Measurements from ENCODE around the gene SS18L1. TPM values are rescaled to one million over a fixed set of nuclear protein-coding genes. Genes with fewer than 3 reads are reported as not detected.

SS18L1 gene
- polyA plus RNA-seq, 1 donor = 17.8 TPM

DNA sequence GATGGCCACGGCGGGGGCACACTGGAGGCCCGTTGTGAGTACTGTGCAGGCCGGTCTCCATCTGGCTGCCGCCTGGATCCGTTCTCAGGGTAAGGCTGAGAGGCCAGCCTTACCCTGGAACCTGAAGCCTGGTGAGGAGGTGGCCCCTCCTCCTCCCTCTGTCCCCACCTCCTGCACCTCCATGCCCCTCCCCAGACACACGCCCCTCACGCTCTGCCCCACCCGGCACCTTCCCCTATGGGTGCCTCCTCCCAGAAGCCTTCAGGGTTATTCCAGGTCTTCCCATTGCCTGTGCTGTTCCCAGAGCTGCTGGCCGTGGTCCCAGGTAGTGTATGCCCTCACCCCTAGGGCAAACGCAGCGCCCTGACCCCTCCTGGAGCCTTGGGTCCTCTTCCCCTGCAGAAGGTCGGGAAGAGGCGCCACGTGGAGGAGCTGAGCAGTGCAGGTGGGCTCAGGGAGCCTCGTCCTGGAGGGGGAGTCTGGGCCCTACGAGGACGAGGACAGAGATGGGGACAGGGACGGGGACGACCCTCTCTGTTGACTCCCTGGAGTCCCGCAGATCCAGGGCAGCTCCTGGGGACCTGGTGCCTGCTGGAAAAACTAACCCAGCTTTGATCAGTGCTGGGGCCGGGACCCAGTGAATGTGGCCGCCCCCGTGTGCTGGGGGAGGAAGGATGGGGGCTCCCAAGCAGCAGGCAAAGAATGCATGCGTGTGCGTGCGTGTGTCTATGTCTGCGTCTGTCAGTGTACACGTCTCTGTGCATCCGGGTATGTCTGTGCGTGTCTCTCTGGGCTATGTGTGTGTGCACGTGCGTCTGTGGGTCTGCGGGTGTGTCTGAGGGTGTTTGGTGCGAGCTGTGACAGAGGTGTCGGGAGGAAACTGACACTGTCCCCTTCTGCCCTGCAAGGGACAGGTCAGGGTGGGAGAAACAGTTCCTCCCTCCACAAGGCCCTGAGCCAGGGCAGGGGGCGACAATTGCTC lies 84.7 kb downstream of the SS18L1 start:
- no peak for DNase-seq

DNA sequence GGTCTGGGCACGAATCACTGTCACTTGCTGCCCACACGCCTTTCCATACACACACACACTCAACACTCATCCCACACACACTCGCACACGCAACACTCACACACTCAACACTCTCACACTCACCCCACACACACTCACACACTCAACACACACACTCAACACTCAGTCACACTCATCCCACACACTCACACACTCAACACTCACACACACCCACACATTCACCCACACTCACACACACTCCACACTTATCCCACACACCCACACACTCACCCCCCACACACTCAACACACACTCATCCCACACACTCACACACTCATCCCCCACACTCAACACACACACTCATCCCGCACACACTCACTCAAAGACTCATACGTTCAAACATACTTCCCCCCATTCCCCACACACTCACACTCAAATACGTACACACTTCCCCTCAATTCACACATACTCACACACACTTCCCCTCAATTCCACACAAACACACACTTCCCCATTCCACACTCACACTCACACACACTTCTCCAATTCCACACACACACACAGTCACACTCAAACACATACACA lies 85.5 kb downstream of the SS18L1 start:
- DNase-seq = no peak

DNA sequence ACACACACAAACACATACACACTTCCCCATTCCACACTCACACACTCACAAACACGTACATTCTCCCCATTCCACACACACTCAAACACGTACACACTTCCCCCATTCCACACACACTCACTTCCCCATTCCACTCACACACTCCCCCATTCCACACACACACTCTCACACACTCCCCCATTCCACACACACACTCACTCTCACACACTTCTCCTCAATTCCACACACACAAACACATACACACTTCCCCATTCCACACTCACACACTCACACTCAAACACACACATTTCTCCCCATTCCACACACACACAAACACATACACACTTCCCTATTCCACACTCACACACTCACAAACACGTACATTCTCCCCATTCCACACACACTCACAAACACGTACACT lies 86.1 kb downstream of the SS18L1 start:
- DNase-seq = no peak

DNA sequence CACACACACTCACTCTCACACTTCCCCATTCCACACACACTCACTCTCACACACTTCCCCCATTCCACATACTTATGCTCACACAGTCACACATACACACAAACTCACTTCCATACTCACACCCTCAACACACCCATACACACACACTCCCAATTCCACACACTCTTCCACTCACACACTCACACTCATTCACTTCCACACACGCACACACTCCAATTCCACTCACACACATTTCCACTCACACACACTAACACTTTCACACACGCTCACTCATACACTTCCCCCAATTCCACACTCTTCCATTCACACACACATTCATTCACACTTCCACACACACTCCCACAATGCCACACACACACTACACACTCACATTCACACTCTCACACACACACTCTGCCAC lies 86.7 kb downstream of the SS18L1 start:
- DNase-seq = no peak

DNA sequence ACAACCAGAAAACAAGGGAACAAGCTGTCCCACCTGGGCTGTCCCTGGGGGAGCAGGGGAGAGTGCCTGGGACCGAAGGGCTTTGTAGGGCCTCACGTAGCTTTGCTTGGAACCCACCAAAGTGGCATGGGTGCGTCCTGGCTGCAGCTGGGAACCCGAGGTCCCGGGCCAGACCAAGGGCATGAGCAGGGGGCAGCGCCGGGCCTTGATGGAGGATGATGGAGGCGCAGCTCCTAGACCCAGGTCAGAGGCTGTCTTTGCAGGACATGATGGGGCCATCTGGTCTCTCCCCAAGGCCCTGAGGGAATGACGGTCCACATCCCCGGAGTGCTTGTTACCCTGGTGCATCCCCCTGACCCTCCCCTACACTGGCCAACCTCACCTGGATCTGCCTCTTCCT lies 87.1 kb downstream of the SS18L1 start:
- DNase-seq = no peak

DNA sequence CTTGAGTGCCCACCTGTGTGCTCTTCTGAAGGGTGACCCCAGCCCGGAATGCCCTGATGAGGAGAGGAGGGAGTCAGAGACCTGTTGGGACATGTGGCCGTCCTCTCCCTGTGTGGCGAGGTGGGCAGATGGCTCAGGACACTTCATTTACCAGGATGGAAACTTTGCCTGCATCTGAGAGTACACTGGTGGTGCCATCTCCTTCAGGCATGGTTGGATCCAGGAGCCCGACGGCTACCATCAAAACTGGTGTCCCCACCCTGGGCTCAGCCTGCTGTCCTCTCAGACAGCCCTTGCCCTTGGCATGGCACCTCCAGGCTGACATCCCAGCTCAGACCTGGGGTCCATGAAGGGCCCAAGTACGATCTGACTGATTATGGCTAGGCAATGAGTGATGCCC lies 87.7 kb downstream of the SS18L1 start:
- no peak for DNase-seq

Other genes starting within 250 kb of the SS18L1 start
- gene TAF4, start 77.9 kb upstream of the SS18L1 start, polyA plus RNA-seq (ENCODE audit: insufficient read length) = 16.3 TPM
- gene LSM14B, start 21.3 kb upstream of the SS18L1 start, polyA plus RNA-seq (ENCODE audit: insufficient read length) = 91.1 TPM
- 156 TPM for gene PSMA7, start 375 bp upstream of the SS18L1 start, polyA plus RNA-seq (ENCODE audit: insufficient read length)
- gene MTG2, start 39.3 kb downstream of the SS18L1 start, polyA plus RNA-seq (ENCODE audit: insufficient read length) = 35.7 TPM
- gene HRH3, start 76.5 kb downstream of the SS18L1 start, polyA plus RNA-seq (ENCODE audit: insufficient read length) = 2.2 TPM
- 30.3 TPM for gene OSBPL2, start 94.8 kb downstream of the SS18L1 start, polyA plus RNA-seq (ENCODE audit: insufficient read length)
- 69.4 TPM for gene ADRM1, start 159.2 kb downstream of the SS18L1 start, polyA plus RNA-seq (ENCODE audit: insufficient read length)
- gene LAMA5, start 223.5 kb downstream of the SS18L1 start, polyA plus RNA-seq (ENCODE audit: insufficient read length) = 96.2 TPM
- gene RPS21, start 243.3 kb downstream of the SS18L1 start, polyA plus RNA-seq (ENCODE audit: insufficient read length) = 1,182 TPM